OCI-LY3 (cell line): ENCODE data around the gene GNG13.
"Not testable (repeated sequence)": the region's sequence is repeated elsewhere in the genome, so short reads cannot be mapped to it uniquely, and the experiment has no call there.

Experiments
- CTCF ChIP-seq: fragments of 200-600, 300-600 bp; sonication (generic); IDR thresholded peaks from 2 replicates; pipeline ENCODE4 v1.5.1; 2014; ENCODE audit warnings: antibody characterized with exemption, low read length, low read depth
- EZH2phosphoT487 ChIP-seq: fragments of 200-600 bp; shearing (Covaris generic); IDR thresholded peaks from 2 replicates; pipeline ENCODE4 v1.6.1; 2018; ENCODE audit warnings: antibody characterized with exemption, mixed run types, low read depth

GRCh38 chr16:836822-837221 lies 36.3 kb upstream of the GNG13 start:
- TF ChIP-seq CTCF, EZH2phosphoT487: not testable (repeated sequence)
